ENCODE measurements around the gene SLC26A11.

Gene SLC26A11

DNA sequence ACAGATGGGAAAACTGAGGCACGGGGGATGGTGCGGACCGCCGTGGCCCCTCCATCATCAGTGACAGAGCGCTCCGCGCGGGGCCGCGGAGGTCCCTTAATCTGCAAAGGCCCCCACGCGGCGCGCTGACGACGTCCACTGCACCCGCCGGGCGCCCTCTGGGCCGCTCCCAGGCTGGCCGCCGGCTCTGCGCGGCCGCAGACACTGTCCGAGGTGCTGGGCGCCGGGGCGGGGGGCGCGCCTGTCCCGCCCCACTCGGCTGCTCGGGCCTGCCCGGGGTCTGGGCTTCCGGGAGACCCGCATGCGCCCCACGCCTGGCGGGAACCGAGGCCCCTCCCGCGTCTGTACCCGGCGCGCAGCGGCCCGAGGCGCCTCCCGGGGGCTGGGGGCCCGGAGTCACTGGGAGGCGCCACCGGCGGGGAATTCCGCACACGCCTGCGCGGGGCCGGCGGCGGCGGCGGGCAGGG lies 39.9 kb downstream of the SLC26A11 start:
- H3K9me3 Mint-ChIP-seq: no peaks in the 10 kb centered on the region
- peak overlapping the region in 2 of 3 experiments; percentile 40 to 78 for H3K27ac Mint-ChIP-seq

DNA sequence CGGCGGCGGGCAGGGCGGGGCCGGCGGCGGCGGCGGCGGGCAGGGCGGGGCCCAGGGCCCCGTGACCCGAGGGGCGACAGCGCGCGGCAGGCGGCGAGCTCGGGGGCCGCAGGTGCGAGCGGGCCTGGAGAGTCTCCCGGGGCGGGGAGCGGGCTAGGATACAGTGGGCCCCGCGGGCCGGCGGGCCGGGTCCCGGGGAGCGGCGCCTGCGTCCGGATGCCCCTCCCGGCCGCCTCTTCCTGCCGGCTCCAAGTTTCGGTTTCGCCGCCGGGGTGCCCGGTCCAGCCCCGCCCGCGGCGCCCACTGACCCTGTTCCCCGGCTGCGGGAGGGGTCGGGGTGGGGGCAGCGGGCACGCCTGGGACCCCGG lies 40.5 kb downstream of the SLC26A11 start, which contains the start of gene RNF213:
Gene RNF213 (plus strand): TSS at position 62 of the 368 bp plus-strand sequence. CDS start 2,830 bp downstream, outside the sequence.
- TF ChIP-seq, protein P1, sequence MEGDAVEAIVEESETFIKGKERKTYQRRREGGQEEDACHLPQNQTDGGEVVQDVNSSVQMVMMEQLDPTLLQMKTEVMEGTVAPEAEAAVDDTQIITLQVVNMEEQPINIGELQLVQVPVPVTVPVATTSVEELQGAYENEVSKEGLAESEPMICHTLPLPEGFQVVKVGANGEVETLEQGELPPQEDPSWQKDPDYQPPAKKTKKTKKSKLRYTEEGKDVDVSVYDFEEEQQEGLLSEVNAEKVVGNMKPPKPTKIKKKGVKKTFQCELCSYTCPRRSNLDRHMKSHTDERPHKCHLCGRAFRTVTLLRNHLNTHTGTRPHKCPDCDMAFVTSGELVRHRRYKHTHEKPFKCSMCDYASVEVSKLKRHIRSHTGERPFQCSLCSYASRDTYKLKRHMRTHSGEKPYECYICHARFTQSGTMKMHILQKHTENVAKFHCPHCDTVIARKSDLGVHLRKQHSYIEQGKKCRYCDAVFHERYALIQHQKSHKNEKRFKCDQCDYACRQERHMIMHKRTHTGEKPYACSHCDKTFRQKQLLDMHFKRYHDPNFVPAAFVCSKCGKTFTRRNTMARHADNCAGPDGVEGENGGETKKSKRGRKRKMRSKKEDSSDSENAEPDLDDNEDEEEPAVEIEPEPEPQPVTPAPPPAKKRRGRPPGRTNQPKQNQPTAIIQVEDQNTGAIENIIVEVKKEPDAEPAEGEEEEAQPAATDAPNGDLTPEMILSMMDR (IDR thresholded peaks at IDR 0.05; ENCODE audit: unreplicated experiment in 3 of 3): no peak
- H3K27me3 Mint-ChIP-seq (ENCODE audit: low read depth): no peaks in the 10 kb centered on the region
- peak within 1 kb of the TSS; percentile 89 to 91 (median 89) for H3K27ac Mint-ChIP-seq
- peak within 1 kb of the TSS; percentile 89 to 92 (median 90) for H3K4me3 Mint-ChIP-seq
- H3K4me1 Mint-ChIP-seq: peaks cover 27% of the 10 kb centered on the region
- peaks cover 2% of the 10 kb centered on the region for H3K36me3 Mint-ChIP-seq (ENCODE audit: low read depth)
- H3K9me3 Mint-ChIP-seq: no peaks in the 10 kb centered on the region

More for the DNA sequence above, 39.9 kb downstream of the SLC26A11 start:
- Mint-ChIP-seq H3K36me3 (ENCODE audit: low read depth) (no peaks in the 10 kb centered on the region), H3K4me1 (peaks cover 27% of the 10 kb centered on the region), H3K27me3 (ENCODE audit: low read depth) (no peaks in the 10 kb centered on the region), H3K4me3 (peak overlapping the region; percentile 89)
- TF ChIP-seq, protein P1 (IDR thresholded peaks at IDR 0.05; ENCODE audit: unreplicated experiment in 3 of 3): no peak

DNA sequence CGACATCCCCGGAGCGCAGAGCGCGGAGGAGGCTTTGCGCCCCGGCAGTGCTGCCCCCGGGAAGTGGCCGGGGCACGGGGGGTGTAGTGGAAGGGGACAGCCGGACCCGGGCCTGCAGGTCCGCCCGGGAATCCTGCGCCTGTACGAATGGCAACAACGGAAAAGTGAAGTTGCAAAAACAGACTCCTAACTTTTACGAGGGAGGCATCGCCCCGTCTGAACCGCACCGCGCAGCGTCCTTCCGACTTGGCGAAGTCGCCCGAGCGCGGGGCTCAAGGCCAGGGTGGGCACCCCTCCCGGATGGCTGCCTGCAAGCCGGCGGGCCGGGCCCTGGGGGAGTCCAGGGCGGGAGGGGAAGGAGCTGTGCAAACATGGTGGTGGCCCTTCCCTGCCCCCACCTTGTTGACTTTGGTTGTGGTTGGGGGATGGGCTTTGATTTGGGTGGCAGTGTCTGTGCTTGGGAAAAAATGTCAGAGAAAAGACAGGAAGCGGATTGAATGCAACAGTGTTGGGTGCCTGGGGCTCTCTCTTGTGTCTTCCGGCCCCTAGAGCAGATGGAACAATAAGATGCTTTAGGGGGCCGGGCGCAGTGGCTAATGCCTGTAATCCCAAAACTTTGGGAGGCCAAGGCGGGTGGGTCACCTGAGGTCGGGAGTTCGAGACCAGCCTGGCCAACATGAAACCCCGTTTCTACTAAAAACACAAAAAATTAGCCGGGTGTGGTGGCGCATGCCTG lies 41.1 kb downstream of the SLC26A11 start:
- Mint-ChIP-seq H3K4me3 (peak overlapping the region; percentile 81 to 92 (median 90)), H3K4me1 (peaks cover 27% of the 10 kb centered on the region), H3K36me3 (ENCODE audit: low read depth) (peaks cover 4% of the 10 kb centered on the region)

DNA sequence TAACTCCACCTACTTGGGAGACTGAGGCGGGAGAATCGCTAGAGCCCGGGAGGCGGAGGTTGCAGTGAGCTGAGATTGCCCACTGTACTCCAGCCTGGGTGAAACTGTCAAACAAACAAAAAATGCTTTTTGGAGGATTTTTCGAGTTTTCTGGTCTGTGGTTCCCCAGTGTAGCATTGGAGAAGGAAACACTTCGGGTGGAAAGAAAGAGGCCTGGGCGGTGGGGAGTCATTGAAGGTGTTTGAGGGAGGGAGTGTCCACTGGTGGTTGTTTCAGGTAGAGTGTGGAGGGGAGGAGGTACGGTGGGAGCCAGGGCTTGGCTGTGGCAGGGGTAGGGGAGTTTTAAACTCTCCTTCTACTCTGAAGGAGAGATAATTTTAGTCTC lies 41.7 kb downstream of the SLC26A11 start:
- Mint-ChIP-seq H3K9me3 (no peaks in the 10 kb centered on the region), H3K4me3 (peak overlapping the region; percentile 81 to 92 (median 90)), H3K27ac (peak overlapping the region; percentile 89 to 91 (median 89)), H3K27me3 (ENCODE audit: low read depth) (no peaks in the 10 kb centered on the region), H3K36me3 (ENCODE audit: low read depth) (peaks cover 4% of the 10 kb centered on the region), H3K4me1 (peaks cover 27% of the 10 kb centered on the region)
- TF ChIP-seq, protein P1 (IDR thresholded peaks at IDR 0.05; ENCODE audit: unreplicated experiment in 3 of 3): no peak

More for the DNA sequence above, 41.1 kb downstream of the SLC26A11 start:
- Mint-ChIP-seq H3K27me3 (ENCODE audit: low read depth) (no peaks in the 10 kb centered on the region), H3K27ac (peak overlapping the region; percentile 89 to 91 (median 89)), H3K9me3 (no peaks in the 10 kb centered on the region)
- TF ChIP-seq, protein P1 (IDR thresholded peaks at IDR 0.05; ENCODE audit: unreplicated experiment in 3 of 3): no peak

DNA sequence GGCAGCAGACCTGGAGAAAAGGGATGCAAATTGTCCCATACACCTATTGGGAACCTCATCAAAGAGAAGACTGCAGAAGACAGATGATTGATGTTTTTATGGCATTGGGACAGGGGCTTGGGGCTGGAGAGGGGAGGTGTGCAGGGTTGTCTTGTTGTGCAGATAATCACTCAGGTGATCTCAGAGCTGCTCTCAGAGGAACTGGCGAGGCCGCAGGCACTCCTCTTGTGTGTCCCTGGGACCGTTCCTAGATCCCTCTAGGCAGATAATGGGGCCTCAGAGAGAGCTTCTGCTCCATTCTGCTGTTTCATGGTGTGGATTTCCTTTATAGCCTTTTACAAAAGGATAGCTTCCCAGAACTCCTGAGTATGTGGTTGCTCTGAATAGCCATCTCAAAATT lies 42.1 kb downstream of the SLC26A11 start:
- H3K27me3 Mint-ChIP-seq (ENCODE audit: low read depth): no peaks in the 10 kb centered on the region
- peaks cover 4% of the 10 kb centered on the region for H3K36me3 Mint-ChIP-seq (ENCODE audit: low read depth)
- peak overlapping the region; percentile 89 to 91 (median 89) for H3K27ac Mint-ChIP-seq
- no peaks in the 10 kb centered on the region for H3K9me3 Mint-ChIP-seq
- TF ChIP-seq, protein P1 (IDR thresholded peaks at IDR 0.05; ENCODE audit: unreplicated experiment in 3 of 3): no peak
- peak overlapping the region; percentile 81 to 92 (median 90) for H3K4me3 Mint-ChIP-seq
- peaks cover 27% of the 10 kb centered on the region for H3K4me1 Mint-ChIP-seq
